Activated naive CD4-positive, alpha-beta T cell treated with anti-CD3 and anti-CD28 coated beads, Interleukin-2, amount 50 U/mL, for 72 hours (primary cell): ENCODE data around the gene PRH2. TPM values are rescaled to one million over a fixed set of nuclear protein-coding genes. Genes with fewer than 3 reads are reported as not detected.

Source experiments
- ATAC-seq, 2 donors: fragments of 150-1000 bp; cut with Tn5 transposase; 2 replicates each; pipeline ENCODE4 v1.10.0; 2021; ENCODE audit warnings: mild to moderate bottlenecking in 2 of 2, moderate library complexity in 2 of 2
- DNase-seq, 2 donors: peaks; one replicate each; pipeline ENCODE4 v3.0.0; 2021 to 2022; ENCODE audit warnings: low spot score in 2 of 2
- H3K27ac Mint-ChIP-seq, 2 donors: one replicate each; pipeline ENCODE4 v1.8.0; 2022; ENCODE audit warnings: mild to moderate bottlenecking in 2 of 2, mixed read lengths in 2 of 2
- H3K36me3 Mint-ChIP-seq, 2 donors: one replicate each; pipeline ENCODE4 v1.8.0; 2022; ENCODE audit warnings: mixed read lengths in 2 of 2
- H3K9me3 Mint-ChIP-seq, 2 donors: one replicate each; pipeline ENCODE4 v1.8.0; 2022; ENCODE audit warnings: mixed read lengths in 2 of 2
- total RNA-seq, 2 donors: library from RNA; stranded (reverse); gene quantifications; one replicate each; pipeline ENCODE4 v1.2.3, GENCODE V29; 2022

Gene PRH2
- total RNA-seq: not detected

DNA sequence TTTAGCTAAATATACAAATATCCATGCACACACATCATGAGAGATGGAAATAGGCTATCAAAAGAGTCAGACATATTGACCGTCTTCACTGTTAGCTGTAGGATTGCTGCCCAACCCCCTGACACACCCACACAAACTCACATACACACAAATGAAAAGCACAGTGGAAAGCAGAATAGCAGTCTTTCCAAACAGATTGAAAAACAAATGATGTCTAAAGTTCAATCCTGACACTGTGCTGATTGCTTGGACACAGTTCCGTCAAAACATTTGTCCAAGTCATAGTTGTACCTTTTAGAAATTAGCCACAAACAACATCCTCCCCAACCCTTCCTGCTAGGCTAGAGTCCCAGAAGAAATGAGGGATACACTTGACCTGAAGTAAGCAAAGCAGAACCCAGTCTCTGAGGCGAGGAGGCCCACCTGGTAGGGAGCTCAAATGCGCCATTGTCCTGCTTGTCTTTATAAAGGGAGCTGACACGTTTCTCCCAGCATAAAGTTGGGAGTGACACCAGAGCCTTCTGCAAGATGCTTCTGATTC lies at the start of gene PRH2:
TSS of gene PRH2 (plus strand) at position 491 of the 541 bp plus-strand sequence. CDS start at position 529, 38 bp downstream.
- Mint-ChIP-seq H3K36me3 (peaks cover 0 to 7% of the 10 kb centered on the region in 2 donors), H3K9me3 (peaks cover 0 to 5% of the 10 kb centered on the region in 2 donors), H3K27ac (peak within 1 kb of the TSS in 1 of 2 donors; percentile 40)
- ATAC-seq: no peak
- DNase-seq: no peak

DNA sequence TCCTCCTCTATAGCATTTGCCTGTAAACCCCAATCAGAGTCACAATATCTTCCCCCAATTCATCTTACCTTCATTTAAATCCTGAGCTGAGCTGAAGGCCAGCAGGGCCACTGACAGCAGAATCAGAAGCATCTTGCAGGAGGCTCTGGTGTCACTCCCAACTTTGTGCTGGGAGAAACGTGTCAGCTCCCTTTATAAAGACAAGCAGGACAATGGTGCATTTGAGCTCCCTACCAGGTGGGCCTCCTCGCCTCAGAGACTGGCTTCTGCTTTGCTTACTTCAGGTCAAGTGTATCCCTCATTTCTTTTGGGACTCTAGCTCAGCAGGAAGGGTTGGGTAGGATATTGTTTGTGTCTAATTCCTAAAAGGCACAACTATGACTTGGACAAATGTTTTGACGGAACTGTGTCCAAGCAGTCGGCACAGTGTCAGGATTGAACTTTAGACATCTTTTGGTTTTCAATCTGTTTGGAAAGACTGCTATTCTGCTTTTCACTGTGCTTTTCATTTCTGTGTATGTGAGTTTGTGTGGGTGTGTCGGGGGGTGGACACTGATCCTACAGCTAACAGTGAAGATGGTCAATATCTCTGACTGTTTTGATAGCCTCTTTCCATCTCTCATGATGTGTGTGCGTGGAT lies 44.8 kb upstream of the PRH2 start, which contains the start of gene PRH1:
TSS of gene PRH1 (minus strand) at position 170 of the 640 bp plus-strand sequence. CDS start at position 132, 38 bp downstream.
- DNase-seq: no peak
- Mint-ChIP-seq H3K9me3 (no peaks in the 10 kb centered on the region), H3K36me3 (peaks cover under 1 to 13% of the 10 kb centered on the region in 2 donors), H3K27ac (peak within 1 kb of the TSS in 1 of 2 donors; percentile 12)
- no peak for ATAC-seq

DNA sequence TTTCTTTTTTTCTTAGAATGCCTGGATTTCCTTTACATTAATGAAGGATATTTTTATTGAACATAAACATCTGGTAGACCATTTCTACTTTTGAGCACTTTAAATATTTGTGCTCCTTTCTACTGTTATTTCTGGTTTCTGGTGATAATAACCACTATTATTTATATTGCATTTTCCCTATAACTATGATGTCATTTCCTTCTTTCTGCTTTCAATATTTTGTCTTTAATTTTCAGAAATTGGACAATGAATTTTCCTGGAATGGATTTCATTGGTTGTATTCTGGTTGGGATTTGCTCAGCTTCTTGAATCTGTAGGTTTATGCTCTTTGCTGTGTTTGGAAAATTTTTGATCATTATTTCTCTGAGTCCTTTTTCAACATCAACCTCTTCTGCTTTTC lies 39.8 kb upstream of the PRH2 start:
- Mint-ChIP-seq H3K36me3 (peaks cover 0 to 4% of the 10 kb centered on the region in 2 donors), H3K27ac (no peak overlapping the region), H3K9me3 (no peaks in the 10 kb centered on the region)
- ATAC-seq (no peak), DNase-seq (no peak)

DNA sequence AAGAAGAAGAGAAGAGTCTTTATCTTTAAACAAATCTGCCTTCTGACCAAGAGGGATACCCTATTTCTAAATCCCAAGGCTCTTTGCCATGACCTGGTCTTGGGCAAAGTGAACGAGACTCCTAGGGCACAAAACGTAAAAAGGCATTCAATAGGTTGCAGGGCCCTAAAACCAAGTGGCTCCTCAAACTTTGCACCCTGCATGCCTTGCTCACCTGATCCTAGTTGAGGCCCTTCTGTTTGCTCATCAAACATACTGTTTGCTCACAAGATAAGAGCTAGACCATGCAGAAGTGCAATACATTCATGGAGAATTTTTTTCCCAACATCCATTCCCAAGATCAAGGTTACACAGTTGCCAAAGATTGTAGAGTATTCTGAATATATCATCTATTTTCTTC lies 37.1 kb upstream of the PRH2 start:
- no peak overlapping the region for H3K27ac Mint-ChIP-seq

DNA sequence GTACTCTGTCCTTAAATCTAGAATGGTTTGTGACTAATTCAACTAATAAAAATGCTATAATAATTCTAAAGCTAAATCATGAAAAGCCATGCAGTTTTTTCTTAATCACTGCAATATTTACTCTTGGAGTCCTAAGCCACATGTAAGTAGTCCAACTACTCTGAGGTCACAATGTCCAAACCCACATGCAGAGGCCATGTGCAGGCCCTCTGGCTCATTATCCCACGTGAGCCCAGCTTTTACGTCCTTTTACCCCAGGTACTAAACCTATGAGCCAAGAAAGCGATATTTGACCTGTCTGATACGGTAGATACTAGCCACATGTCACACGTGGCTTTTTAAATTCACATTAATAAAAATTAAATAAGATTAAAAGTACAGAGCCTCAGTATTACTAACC lies 32.2 kb upstream of the PRH2 start:
- peaks cover 0 to 9% of the 10 kb centered on the region in 2 donors for H3K9me3 Mint-ChIP-seq
- no peak for DNase-seq
- H3K27ac Mint-ChIP-seq: no peak overlapping the region
- peaks cover 15 to 26% of the 10 kb centered on the region in 2 donors for H3K36me3 Mint-ChIP-seq
- ATAC-seq: no peak

More for the DNA sequence above, 37.1 kb upstream of the PRH2 start:
- Mint-ChIP-seq H3K9me3 (no peaks in the 10 kb centered on the region), H3K36me3 (peaks cover 0 to 5% of the 10 kb centered on the region in 2 donors)
- DNase-seq (no peak), ATAC-seq (no peak)

DNA sequence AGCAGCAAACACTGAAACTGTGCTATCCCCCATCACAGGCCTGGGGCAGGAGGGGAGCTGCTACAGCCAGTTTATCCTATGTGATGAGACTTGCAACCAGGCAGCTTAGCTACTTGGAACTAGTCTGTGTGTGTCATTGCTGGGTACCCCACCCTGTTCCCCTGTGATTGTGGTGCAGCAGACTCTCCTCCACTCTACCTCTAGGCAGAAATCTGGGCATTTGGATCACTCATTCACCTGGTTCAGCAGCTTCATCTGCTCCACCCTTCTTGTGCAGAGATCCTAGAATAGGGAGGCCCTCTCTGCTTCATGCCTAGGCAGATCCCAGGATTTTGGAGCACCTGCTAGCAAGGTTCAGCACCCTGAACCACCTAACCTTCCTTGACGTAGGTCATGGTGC lies 28.5 kb upstream of the PRH2 start:
- Mint-ChIP-seq H3K9me3 (peaks cover 16 to 21% of the 10 kb centered on the region in 2 donors), H3K27ac (no peak overlapping the region), H3K36me3 (peaks cover 44 to 47% of the 10 kb centered on the region in 2 donors)
- DNase-seq (no peak), ATAC-seq (no peak)

DNA sequence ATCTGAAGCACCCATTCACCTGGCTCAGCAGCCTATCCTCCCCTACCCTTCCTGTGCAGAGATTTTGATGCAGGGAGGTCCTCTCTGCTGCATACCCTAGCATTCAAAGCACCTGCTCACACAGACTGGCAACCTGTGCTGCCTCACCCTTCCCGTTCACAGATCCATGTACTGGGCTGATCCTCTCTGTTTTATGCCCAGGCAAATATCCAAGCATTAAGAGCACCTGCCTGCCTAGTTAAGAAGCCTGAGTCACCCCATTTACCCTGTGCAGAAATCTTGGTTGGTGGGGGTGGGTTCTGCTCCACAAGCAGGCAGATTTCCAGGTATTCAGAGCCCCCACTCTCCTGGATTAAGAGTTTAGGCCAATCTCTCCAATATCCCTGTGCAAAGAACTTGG lies 28.1 kb upstream of the PRH2 start:
- Mint-ChIP-seq H3K36me3 (peaks cover 44 to 51% of the 10 kb centered on the region in 2 donors), H3K9me3 (peaks cover 16 to 21% of the 10 kb centered on the region in 2 donors), H3K27ac (no peak overlapping the region)
- no peak for ATAC-seq
- DNase-seq: no peak

DNA sequence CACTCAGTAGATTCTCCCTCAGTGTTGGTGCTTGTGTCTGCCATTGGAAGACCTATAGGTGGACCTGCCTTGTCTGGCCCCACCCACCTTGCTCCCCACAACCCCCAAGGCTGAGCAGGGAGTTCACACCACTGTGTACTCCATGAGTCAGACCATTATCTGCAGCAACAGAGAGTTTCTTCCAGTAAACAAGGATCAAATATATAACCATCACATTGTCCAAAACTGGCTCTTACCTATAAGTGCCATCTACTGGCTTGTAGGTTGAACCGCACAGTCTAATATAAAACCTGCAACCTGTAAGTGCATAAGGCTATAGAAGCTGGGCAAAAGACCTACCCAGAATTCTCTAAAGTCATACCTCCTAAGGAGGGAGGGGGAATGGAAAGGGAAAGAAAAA lies 27.6 kb upstream of the PRH2 start:
- ATAC-seq (no peak), DNase-seq (no peak)
- peaks cover 44 to 51% of the 10 kb centered on the region in 2 donors for H3K36me3 Mint-ChIP-seq
- H3K9me3 Mint-ChIP-seq: peaks cover 16 to 21% of the 10 kb centered on the region in 2 donors
- no peak overlapping the region for H3K27ac Mint-ChIP-seq

DNA sequence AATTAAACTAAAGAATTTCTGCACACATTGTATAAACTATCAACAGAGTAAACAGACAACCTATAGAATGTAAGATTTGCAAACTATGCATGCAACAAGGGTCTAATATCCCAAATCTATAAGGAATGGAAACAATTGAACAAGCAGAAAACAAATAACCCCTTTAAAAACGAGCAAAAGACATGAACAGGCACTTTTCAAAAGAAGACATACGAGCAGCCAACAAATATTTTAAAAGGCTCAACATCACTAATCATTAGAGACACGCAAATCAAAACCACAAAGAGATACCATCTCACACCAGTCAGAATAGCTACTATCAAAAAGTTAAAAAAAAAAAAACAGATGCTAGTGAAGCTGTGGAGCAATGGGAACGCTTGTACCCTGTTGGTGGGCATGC lies 24.4 kb upstream of the PRH2 start:
- peaks cover 44 to 46% of the 10 kb centered on the region in 2 donors for H3K36me3 Mint-ChIP-seq
- peaks cover 7 to 25% of the 10 kb centered on the region in 2 donors for H3K9me3 Mint-ChIP-seq
- no peak overlapping the region for H3K27ac Mint-ChIP-seq
- ATAC-seq (no peak), DNase-seq (no peak)

DNA sequence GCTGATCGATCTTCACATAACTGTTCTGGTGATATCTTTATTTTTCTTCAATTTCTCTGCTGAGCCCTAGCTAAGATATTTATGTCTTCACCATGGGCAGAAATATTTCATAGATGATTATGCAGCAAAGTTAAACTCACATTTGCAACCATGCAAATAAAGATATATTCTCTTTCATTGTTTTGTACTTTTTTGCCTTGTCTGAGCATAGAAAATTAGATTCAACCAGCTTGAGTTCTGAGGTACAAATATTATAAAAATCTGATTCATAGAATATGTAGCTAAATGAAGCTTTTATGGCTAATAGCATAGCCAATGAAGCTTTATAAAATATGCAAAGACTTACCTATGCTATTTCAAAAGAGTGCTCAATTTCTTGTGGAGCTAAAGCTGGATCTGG lies 19.6 kb upstream of the PRH2 start, which contains the start of gene TAS2R13:
TSS of gene TAS2R13 (minus strand) at position 101 of the 400 bp plus-strand sequence. CDS start 264 bp downstream, outside the sequence.
- ATAC-seq: no peak
- H3K27ac Mint-ChIP-seq: no peak within 1 kb of the TSS
- peaks cover 9 to 20% of the 10 kb centered on the region in 2 donors for H3K36me3 Mint-ChIP-seq
- no peak for DNase-seq
- H3K9me3 Mint-ChIP-seq: peaks cover 8 to 12% of the 10 kb centered on the region in 2 donors

DNA sequence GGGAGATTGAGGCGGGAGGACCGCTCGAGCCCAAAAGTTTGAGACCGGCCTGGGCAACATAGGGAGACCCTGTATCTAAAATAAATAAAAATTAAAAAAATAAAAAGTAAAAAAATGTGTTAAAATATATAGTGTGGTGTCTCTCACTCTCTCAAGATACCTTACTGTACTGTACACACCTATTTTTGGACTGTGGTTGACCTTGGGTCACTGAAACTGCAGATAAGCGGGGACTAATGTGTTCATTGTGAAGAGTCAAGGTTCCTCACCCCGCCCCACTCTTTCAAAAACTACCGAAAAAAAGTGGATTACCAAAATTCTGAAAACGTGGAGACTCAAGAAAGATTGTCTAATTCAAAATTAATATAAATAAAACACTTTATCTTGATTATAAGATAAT lies 18.7 kb upstream of the PRH2 start:
- no peak for ATAC-seq
- no peak for DNase-seq

DNA sequence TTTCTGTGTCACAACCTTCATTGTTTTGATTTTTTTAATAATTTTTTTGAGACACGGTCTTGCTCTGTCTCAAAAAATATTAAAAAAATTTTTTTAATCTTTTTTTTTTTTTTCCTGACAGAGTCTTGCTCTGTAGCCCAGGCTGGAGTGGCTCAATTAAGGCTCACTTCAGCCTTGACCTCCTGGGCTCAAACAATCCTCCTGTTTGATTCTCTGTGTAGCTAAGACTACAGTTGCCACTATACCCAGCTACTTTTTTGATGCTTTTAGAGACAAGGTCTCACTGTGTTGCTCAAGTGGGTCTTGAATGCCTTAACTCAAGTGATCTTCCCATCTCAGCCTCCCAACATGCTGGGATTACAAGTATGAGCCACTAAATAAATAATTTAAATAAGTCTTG lies 9.2 kb upstream of the PRH2 start:
- Mint-ChIP-seq H3K9me3 (peaks cover 0 to under 1% of the 10 kb centered on the region in 2 donors), H3K27ac (no peak overlapping the region), H3K36me3 (no peaks in the 10 kb centered on the region)
- ATAC-seq (no peak), DNase-seq (no peak)

More for the DNA sequence above, 18.7 kb upstream of the PRH2 start:
- Mint-ChIP-seq H3K9me3 (peaks cover 3 to 4% of the 10 kb centered on the region in 2 donors), H3K36me3 (peaks cover under 1 to 11% of the 10 kb centered on the region in 2 donors), H3K27ac (no peak overlapping the region)

DNA sequence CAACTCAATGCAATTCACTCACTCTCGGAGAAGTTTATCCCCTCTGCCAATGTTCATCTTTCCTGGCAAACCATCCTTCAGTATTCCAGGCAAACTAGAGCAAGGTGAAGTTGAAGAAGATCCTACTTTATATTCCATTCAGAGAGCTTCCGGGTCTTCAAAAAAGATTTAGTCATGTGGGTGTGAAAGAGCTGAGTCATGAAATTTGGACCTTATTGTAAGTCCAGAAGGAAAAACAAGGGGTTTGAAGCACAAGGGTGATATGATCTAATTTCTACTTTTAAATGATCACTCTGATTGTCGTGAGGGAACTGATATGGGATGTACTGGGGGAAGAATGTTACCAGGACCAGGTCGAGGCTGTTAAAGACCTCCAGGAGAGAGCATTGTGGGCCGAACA lies 2.8 kb upstream of the PRH2 start:
- DNase-seq (no peak), ATAC-seq (no peak)
- Mint-ChIP-seq H3K9me3 (peaks cover 0 to 5% of the 10 kb centered on the region in 2 donors), H3K27ac (peak overlapping the region in 1 of 2 donors; percentile 40), H3K36me3 (peaks cover 0 to 7% of the 10 kb centered on the region in 2 donors)

DNA sequence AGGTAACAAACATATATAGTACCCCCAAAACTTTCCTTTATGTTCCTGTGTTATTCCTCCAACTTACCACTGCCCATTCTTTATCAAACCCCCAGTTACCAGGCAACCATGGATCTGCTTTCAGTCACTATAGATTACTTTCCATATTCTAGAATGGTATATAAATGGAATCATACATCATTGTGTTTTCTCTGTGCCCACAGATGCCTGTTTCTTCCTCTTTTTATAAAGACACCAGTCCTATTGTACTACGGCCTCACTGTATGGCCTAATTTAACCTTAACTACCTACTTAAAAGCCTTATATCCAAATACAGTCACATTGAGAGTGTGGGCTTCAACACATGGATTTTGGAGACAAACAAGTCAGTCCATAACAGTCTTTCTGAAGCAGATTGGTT lies 7.5 kb downstream of the PRH2 start:
- Mint-ChIP-seq H3K36me3 (no peaks in the 10 kb centered on the region), H3K9me3 (no peaks in the 10 kb centered on the region), H3K27ac (no peak overlapping the region)
- ATAC-seq (no peak), DNase-seq (no peak)

DNA sequence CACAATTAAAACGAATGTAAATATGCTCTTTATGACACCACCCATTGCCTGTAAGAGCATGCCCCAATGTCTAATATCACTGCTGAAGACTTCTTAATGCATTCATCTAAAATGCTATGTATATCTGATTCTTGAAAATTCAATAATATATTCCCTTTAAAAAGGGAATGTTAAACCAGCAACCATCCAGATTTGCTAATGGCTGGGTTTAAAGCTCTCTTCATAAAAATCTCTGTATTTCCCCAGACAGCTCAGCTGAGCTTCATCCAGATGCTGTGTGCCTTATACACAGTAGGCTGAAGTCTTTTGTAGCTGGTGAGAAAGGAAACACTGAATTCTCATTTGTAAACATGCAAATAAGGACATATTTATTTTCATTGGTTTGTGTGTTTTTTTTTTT lies 10.1 kb downstream of the PRH2 start, which contains the start of gene TAS2R14:
TSS of gene TAS2R14 (minus strand) at position 101 of the 400 bp plus-strand sequence. CDS start at position 45, 56 bp downstream.
- H3K27ac Mint-ChIP-seq: no peak within 1 kb of the TSS
- H3K36me3 Mint-ChIP-seq: no peaks in the 10 kb centered on the region
- DNase-seq (no peak), ATAC-seq (no peak)
- H3K9me3 Mint-ChIP-seq: no peaks in the 10 kb centered on the region

DNA sequence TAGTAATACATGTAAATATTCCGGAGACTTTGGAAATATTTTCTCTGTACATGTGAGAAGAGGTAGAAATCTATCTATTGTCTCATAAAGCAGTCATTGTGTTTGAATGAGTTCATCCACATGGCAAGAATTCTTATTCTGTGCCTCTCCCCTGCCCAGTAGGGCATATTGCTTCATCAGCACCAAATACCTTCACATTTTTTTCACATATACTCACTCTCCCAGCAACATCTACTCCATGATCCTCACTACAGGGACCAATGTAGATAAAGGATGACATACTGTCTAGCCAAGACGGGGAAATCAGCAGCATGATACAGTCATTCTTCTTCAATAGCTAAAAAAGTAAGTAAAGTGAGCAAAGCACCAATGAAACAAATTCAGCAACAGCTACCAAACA lies 11.4 kb downstream of the PRH2 start:
- no peaks in the 10 kb centered on the region for H3K36me3 Mint-ChIP-seq
- DNase-seq (no peak), ATAC-seq (no peak)
- H3K9me3 Mint-ChIP-seq: peaks cover 0 to 5% of the 10 kb centered on the region in 2 donors
- H3K27ac Mint-ChIP-seq: no peak overlapping the region

DNA sequence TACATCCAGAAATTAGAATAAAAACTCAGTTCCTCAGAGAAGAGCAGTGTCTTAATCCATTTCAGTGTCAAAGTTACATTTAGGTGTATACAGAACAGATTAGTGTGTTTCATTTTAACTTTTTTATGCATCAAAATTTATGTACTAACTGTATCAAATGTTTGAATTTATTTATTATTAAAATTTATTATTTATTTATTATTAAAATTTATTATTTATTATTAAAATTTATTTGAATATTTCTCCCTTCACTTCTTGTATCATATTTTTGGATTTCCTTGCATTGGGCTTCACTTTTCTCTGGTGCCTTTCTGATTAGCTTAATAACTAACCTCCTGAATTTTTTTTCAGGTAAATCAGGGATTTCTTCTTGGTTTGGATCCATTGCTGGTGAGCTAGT lies 12.3 kb downstream of the PRH2 start:
- ATAC-seq (no peak), DNase-seq (no peak)
- Mint-ChIP-seq H3K9me3 (peaks cover 0 to 5% of the 10 kb centered on the region in 2 donors), H3K27ac (no peak overlapping the region), H3K36me3 (no peaks in the 10 kb centered on the region)
